Transverse colon (tissue), 4 donors: ENCODE data around the gene ANKS1B. TPM values are rescaled to one million over a fixed set of nuclear protein-coding genes. Genes with fewer than 3 reads are reported as not detected.
A peak's percentile ranks its signal among the peaks of the same experiment; 100 is the strongest.

Experiments used
- DNase-seq: peaks from one replicate; pipeline ENCODE4 v3.0.0-alpha.2; 2019
- H3K27ac ChIP-seq, 4 donors: fragments of 200-600 bp; sonication (generic); 2 replicates each; pipeline ENCODE4 v1.5.1; 2016 to 2018; ENCODE audit warnings: inconsistent platforms in 4 of 4
- H3K27me3 ChIP-seq: fragments of 200-600 bp; sonication (generic); 2 replicates; pipeline ENCODE4 v1.5.1; 2017; ENCODE audit warnings: inconsistent platforms
- H3K36me3 ChIP-seq, 4 donors: fragments of 200-600 bp; sonication (generic); 2 replicates each; pipeline ENCODE4 v1.5.1; 2017 to 2019; ENCODE audit warnings: inconsistent platforms in 4 of 4
- H3K4me1 ChIP-seq, 4 donors: fragments of 200-600 bp; sonication (generic); 2 replicates each; pipeline ENCODE4 v1.5.1; 2017 to 2020; ENCODE audit warnings: inconsistent platforms in 4 of 4
- H3K4me3 ChIP-seq, 4 donors: fragments of 200-600 bp; sonication (generic); 1 replicate in 1 of 4; 2 replicates in 3 of 4; pipeline versions ENCODE4 v1.5.1 to v1.6.1; 2017 to 2019; ENCODE audit warnings: inconsistent platforms in 4 of 4
- H3K9me3 ChIP-seq, 2 donors: fragments of 200-600 bp; sonication (generic); 2 replicates each; pipeline ENCODE4 v1.5.1; 2017 to 2019; ENCODE audit warnings: inconsistent platforms in 2 of 2
- EP300 ChIP-seq: sonication (generic); formaldehyde crosslinking; IDR thresholded peaks from one replicate; pipeline ENCODE4 v1.6.1; 2017; ENCODE audit warnings: antibody characterized with exemption, low read depth
- POLR2A ChIP-seq: fragments of 450-650 bp; IDR thresholded peaks from one replicate; pipeline ENCODE4 v1.6.1; 2016; ENCODE audit warnings: antibody characterized with exemption, mild to moderate bottlenecking, moderate library complexity
- POLR2AphosphoS5 ChIP-seq, 3 donors: sonication (generic); formaldehyde crosslinking; IDR thresholded peaks; one replicate each; pipeline ENCODE4 v1.6.1; 2016; ENCODE audit warnings: antibody characterized with exemption in 3 of 3
- WGBS, 2 donors: methylation state at CpG; one replicate each; pipeline ENCODE4 v1.1.5; 2018; ENCODE audit warnings: low coverage in 1 of 2; 5-methylcytosine and 5-hydroxymethylcytosine counted together
- in situ Hi-C, 4 donors: fragments of 200-750 bp; cut with MboI; loops; one replicate each; pipeline versions ENCODE4 v1.15.0 to v1.15.1; 2017; ENCODE audit warnings: low sequenced_read_pairs in 3 of 4, low pct_ligation_motif_present in 1 of 4, low pct_unique_long_range_greater_than_20kb in 1 of 4
- intact Hi-C: fragments of 100-400 bp; cut with DNase I; formaldehyde crosslinking; loops from one replicate; pipeline ENCODE4 v1.15.1; 2023; ENCODE audit warnings: low total_unique reads
- total RNA-seq, 4 donors: library from RNA; depleted of rRNA; stranded (reverse); fragments of >200 nt; gene quantifications; one replicate each; pipeline ENCODE4 v1.1.0, GENCODE V29; 2016
- TF ChIP-seq, protein P1 (sequence below), 5 experiments: fragments of 200-600 bp in 3 of 5; fragments of 450-650 bp in 2 of 5; sonication (generic) in 3 of 5; IDR thresholded peaks; 1 replicate in 2 of 5; 2 replicates in 3 of 5; pipeline ENCODE4 v1.5.1; 2016 to 2017; ENCODE audit warnings: antibody characterized with exemption in 5 of 5, inconsistent platforms in 3 of 5, mild to moderate bottlenecking in 2 of 5, moderate library complexity in 1 of 5

The ANKS1B gene
- total RNA-seq, 4 donors from 2014 or later, result 1.4 to 6.4 (median 3.5) TPM; not detected in 1

DNA sequence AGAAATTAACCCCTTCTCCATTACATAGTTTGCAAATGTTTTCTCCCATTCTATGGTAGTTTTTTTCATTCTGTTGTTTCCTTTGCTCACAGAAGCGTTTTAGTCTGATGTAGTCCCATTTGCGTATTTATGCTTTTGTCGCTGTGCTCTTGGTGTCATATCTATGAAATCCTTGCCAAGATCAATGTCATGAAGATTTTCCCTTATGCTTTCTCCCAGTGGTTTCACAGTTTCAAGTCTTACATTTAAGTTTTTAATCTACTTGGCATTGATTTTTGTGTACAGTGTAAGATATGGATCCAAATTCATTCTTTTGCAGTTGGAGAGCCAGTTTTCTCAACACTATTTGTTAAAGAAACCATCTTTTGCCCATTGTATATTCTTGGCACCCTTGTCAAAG lies 982.0 kb downstream of the ANKS1B start:
- no peaks in the 10 kb centered on the region for H3K36me3 ChIP-seq
- TF ChIP-seq POLR2AphosphoS5 (IDR thresholded peaks at IDR 0.05) (no peak), POLR2A (no peak), EP300 (no peak)
- TF ChIP-seq, protein P1, sequence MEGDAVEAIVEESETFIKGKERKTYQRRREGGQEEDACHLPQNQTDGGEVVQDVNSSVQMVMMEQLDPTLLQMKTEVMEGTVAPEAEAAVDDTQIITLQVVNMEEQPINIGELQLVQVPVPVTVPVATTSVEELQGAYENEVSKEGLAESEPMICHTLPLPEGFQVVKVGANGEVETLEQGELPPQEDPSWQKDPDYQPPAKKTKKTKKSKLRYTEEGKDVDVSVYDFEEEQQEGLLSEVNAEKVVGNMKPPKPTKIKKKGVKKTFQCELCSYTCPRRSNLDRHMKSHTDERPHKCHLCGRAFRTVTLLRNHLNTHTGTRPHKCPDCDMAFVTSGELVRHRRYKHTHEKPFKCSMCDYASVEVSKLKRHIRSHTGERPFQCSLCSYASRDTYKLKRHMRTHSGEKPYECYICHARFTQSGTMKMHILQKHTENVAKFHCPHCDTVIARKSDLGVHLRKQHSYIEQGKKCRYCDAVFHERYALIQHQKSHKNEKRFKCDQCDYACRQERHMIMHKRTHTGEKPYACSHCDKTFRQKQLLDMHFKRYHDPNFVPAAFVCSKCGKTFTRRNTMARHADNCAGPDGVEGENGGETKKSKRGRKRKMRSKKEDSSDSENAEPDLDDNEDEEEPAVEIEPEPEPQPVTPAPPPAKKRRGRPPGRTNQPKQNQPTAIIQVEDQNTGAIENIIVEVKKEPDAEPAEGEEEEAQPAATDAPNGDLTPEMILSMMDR (IDR thresholded peaks at IDR 0.05), result no peak
- H3K4me3 ChIP-seq, result no peak overlapping the region
- in situ Hi-C loops, result no loop called here
- no peaks in the 10 kb centered on the region for H3K4me1 ChIP-seq
- no peak overlapping the region for H3K27ac ChIP-seq
- DNase-seq, result no peak
- H3K27me3 ChIP-seq, result no peaks in the 10 kb centered on the region
- intact Hi-C loops, result no loop called here
- H3K9me3 ChIP-seq, result no peaks in the 10 kb centered on the region
- WGBS, 2 donors, result 88 to 90% methylated on average over 3 of the region's 3 CpGs

DNA sequence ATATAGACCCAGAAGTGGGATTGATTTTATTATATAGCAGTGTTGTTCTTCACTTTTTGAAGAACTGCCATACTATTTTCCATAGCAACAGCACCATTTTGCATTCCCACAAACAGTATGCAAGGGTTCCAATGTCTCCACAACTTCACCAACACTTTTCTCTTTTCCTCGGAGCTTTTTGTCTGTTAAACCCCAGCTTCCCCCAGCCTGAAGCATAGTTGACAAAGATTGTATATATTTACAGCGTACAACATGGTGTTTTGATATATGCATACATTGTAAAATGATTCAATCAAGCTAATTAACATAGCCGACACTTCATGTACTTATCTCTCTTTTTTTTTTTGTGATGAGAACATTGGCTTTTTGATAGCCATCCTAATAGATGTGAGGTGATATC lies 982.6 kb downstream of the ANKS1B start:
- H3K4me3 ChIP-seq, result no peak overlapping the region
- no peaks in the 10 kb centered on the region for H3K4me1 ChIP-seq
- intact Hi-C loops (no loop called here), in situ Hi-C loops (no loop called here)
- H3K27ac ChIP-seq, result no peak overlapping the region
- no peaks in the 10 kb centered on the region for H3K36me3 ChIP-seq
- TF ChIP-seq, protein P1 (IDR thresholded peaks at IDR 0.05), result no peak
- TF ChIP-seq POLR2A, result no peak
- TF ChIP-seq EP300, result no peak
- no peak for TF ChIP-seq POLR2AphosphoS5 (IDR thresholded peaks at IDR 0.05)
- H3K9me3 ChIP-seq, result no peaks in the 10 kb centered on the region
- 88 to 95% methylated on average over 3 of the region's 3 CpGs for WGBS, 2 donors
- H3K27me3 ChIP-seq, result no peaks in the 10 kb centered on the region
- no peak for DNase-seq

DNA sequence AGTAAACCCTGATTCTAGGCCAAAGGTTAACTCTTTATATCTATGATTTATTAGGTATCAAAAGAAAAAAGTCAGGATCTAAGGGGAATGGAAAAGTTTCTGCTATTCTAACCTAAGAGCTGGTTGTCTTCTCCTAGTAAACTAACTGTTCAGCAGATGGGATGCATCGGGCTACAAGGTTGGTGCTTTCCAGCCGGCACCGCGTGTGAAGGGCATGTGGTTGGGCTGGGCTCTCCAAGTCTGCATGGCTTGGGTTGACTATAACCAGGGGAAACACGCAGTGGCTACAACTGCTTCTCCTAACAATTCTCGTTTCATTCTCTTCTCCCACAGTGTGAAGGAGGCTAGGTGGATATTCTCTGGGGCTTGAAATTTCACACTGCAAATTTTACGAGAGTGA lies 985.2 kb downstream of the ANKS1B start:
- Histone ChIP-seq H3K27me3 (no peaks in the 10 kb centered on the region), H3K4me1 (no peaks in the 10 kb centered on the region), H3K4me3 (no peak overlapping the region), H3K27ac (no peak overlapping the region), H3K36me3 (no peaks in the 10 kb centered on the region), H3K9me3 (no peaks in the 10 kb centered on the region)
- TF ChIP-seq EP300, result no peak
- no peak for TF ChIP-seq POLR2AphosphoS5 (IDR thresholded peaks at IDR 0.05)
- no peak for TF ChIP-seq POLR2A
- TF ChIP-seq, protein P1 (IDR thresholded peaks at IDR 0.05), result no peak
- in situ Hi-C loops, result loop anchor here in 1 of 4 donors (25.0 kb wide), 1 partner anchor 437 kb away; no protein-coding TSS in a partner anchor
- 75 to 82% methylated on average over 6 to 7 of the region's 7 CpGs for WGBS, 2 donors
- intact Hi-C loops, result no loop called here
- DNase-seq, result no peak

DNA sequence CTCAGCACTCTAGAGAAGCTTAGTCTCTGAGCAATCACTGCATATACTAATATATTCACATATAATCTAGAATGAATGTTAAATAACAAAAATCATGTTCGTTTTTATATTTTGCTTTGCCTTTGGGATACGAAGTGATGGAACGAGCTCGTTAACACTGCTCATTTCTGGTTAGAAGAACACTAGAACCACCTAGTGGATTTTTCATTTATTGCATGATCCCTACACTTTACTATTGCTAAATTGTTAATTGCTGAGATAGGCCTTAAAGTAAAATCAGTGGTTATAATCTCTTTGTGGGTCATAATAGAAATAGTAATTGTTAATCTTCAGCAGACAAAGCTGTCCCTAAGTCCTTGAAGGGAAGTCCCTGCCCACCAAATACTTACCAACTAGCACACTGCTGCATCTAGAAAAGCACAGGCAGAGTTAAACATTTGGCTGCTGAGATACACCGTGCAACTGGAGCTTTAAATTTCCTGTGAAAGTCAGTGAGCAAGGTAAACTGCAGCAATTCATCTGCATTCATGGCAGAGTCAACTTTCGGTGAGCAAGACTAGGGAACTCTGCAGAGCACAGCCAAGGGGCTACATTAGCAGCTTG lies 985.9 kb downstream of the ANKS1B start:
- no peaks in the 10 kb centered on the region for H3K4me1 ChIP-seq
- H3K27ac ChIP-seq, result no peak overlapping the region
- H3K27me3 ChIP-seq, result no peaks in the 10 kb centered on the region
- no peaks in the 10 kb centered on the region for H3K9me3 ChIP-seq
- in situ Hi-C loops, result loop anchor here in 1 of 4 donors (25.0 kb wide), 1 partner anchor 436 kb away; no protein-coding TSS in a partner anchor
- no peaks in the 10 kb centered on the region for H3K36me3 ChIP-seq
- TF ChIP-seq, protein P1 (IDR thresholded peaks at IDR 0.05), result peak; percentile 43 to 67 (median 54)
- TF ChIP-seq POLR2AphosphoS5 (IDR thresholded peaks at IDR 0.05), result no peak
- no peak overlapping the region for H3K4me3 ChIP-seq
- DNase-seq, result no peak
- intact Hi-C loops, result no loop called here
- WGBS, 2 donors, result 0 to 19% methylated on average over 4 to 6 of the region's 6 CpGs
